ENCODE measurements around the gene PPP1R1C. TPM values are rescaled to one million over a fixed set of nuclear protein-coding genes. Genes with fewer than 3 reads are reported as not detected.

Gene PPP1R1C
- total and polyA plus RNA-seq, 2 experiments from 2014 or later: 3.5 to 18.8 TPM

- no peak for TF ChIP-seq ZNF462 (CRISPR knock-in tag; IDR thresholded peaks at IDR 0.05)
- TF ChIP-seq STAT1 (IDR thresholded peaks at IDR 0.05; ENCODE audit: unreplicated experiment): no peak
- no peak for TF ChIP-seq CREB1 (CRISPR knock-in tag; IDR thresholded peaks at IDR 0.05; ENCODE audit: low read depth)
- TF ChIP-seq ZNF114 (CRISPR knock-in tag; IDR thresholded peaks at IDR 0.05): no peak
- TF ChIP-seq NANOG (IDR thresholded peaks at IDR 0.05; ENCODE audit: borderline replicate concordance): no peak
- TF ChIP-seq EZH2phosphoT487 (IDR thresholded peaks at IDR 0.05; ENCODE audit: unreplicated experiment): no peak
- TF ChIP-seq ETS1 (IDR thresholded peaks at IDR 0.05): no peak
- no peak for TF ChIP-seq EZH2 (IDR thresholded peaks at IDR 0.05; ENCODE audit: low read depth, unreplicated experiment)
- no peak for TF ChIP-seq ZNF331 (CRISPR knock-in tag; IDR thresholded peaks at IDR 0.05; ENCODE audit: low read depth)
- no peak for TF ChIP-seq REST (IDR thresholded peaks at IDR 0.05; ENCODE audit: unreplicated experiment)
These were observed 143.4 kb downstream of the PPP1R1C start (continued) for GRCh38 chr2:182128821-182129707.

All from GM23338 (cell line).